AG20443 (cell line): ENCODE data around the gene ADCY9.

Source experiments
- DNase-seq: peaks from one replicate; pipeline ENCODE4 v3.0.0; 2012; ENCODE audit warnings: low spot score, mixed read lengths

ADCY9 gene

DNA sequence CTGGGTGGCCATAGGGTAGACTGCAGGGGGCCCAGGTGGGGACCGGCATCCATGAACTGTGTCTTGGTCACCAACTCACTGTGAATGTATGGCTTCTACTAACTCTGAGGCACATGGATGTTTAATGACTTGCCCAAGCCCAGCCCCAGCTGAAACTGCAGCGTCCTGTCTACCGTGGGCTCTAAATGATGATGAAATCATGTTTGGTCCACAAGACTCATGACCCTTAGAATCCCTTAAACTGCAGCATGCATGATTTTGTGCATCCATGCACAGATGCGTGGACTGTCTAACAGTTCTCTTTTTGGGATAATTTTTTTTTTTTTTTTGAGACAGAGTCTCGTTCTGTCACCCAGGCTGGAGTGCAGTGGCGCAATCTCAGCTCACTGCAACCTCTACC is 203.3 kb downstream of the ADCY9 start:
- no peak for DNase-seq
